Caco-2 (cell line): ENCODE data around the gene TSFM. TPM values are rescaled to one million over a fixed set of nuclear protein-coding genes. Genes with fewer than 3 reads are reported as not detected.
A peak's percentile ranks its signal among the peaks of the same experiment; 100 is the strongest.

Experiments used
- BruUV-seq: library from RNA; stranded (reverse); fragments of 400-500 nt; replicated peaks from 2 replicates; lab custom pipeline; 2021; lab: Mats Ljungman, UMichigan
- CTCF ChIA-PET: fragments of 300-600 bp; sonication (Branson Sonifier 250); formaldehyde crosslinking; loops from one replicate; lab custom pipeline; 2022; ENCODE audit warnings: antibody characterized with exemption; lab: Charles Lee
- POLR2A ChIA-PET: fragments of 300-600 bp; sonication (Branson Sonifier 250); formaldehyde crosslinking; loops from one replicate; lab custom pipeline; 2022; ENCODE audit warnings: antibody characterized with exemption; lab: Charles Lee
- DNase-seq, 2 experiments: peaks; one replicate each; pipeline versions ENCODE4 v3.0.0 to v3.0.0-alpha.2; 2020 to 2022
- H3K27me3 ChIP-seq: replicated peaks from 2 replicates; pipeline ENCODE4 v1.6.0; 2011; ENCODE audit warnings: low read length; ENCODE audit not compliant: control insufficient read depth, insufficient read depth
- H3K36me3 ChIP-seq: 2 replicates; pipeline ENCODE4 v1.5.1; 2011; ENCODE audit warnings: low read length; ENCODE audit not compliant: control insufficient read depth, insufficient read depth
- H3K4me1 ChIP-seq: fragments of 250-450 bp; sonication (Bioruptor Pico); 2 replicates; pipeline ENCODE4 v1.5.1; 2020; ENCODE audit warnings: mild to moderate bottlenecking
- H3K4me3 ChIP-seq: 2 replicates; pipeline ENCODE4 v1.5.1; 2011; ENCODE audit warnings: low read depth, mild to moderate bottlenecking, control low read depth, low read length
- H3K9me3 ChIP-seq: fragments of 250-450 bp; sonication (Bioruptor Pico); 2 replicates; pipeline ENCODE4 v1.5.1; 2020; ENCODE audit warnings: mild to moderate bottlenecking, moderate library complexity
- H3K27ac Mint-ChIP-seq: one replicate; pipeline ENCODE4 v1.8.0; 2022; ENCODE audit warnings: mixed read lengths; ENCODE audit not compliant: unreplicated experiment
- H3K27me3 Mint-ChIP-seq: one replicate; pipeline ENCODE4 v1.8.0; 2022; ENCODE audit warnings: mixed read lengths; ENCODE audit not compliant: insufficient read depth, unreplicated experiment
- H3K36me3 Mint-ChIP-seq: one replicate; pipeline ENCODE4 v1.8.0; 2022; ENCODE audit warnings: mild to moderate bottlenecking, mixed read lengths; ENCODE audit not compliant: insufficient read depth, unreplicated experiment
- H3K4me1 Mint-ChIP-seq: one replicate; pipeline ENCODE4 v1.8.0; 2022; ENCODE audit warnings: low read depth, mixed read lengths; ENCODE audit not compliant: unreplicated experiment
- H3K4me3 Mint-ChIP-seq: one replicate; pipeline ENCODE4 v1.8.0; 2022; ENCODE audit warnings: mild to moderate bottlenecking, moderate library complexity, mixed read lengths; ENCODE audit not compliant: unreplicated experiment
- H3K9me3 Mint-ChIP-seq: one replicate; pipeline ENCODE4 v1.8.0; 2022; ENCODE audit warnings: mixed read lengths; ENCODE audit not compliant: unreplicated experiment
- CTCF ChIP-seq, 2 experiments: fragments of 200-600 bp in 1 of 2; IDR thresholded peaks; 1 replicate in 1 of 2; 2 replicates in 1 of 2; pipeline versions ENCODE4 v1.5.1 to v1.8.0; 2011 to 2022; ENCODE audit warnings: antibody characterized with exemption in 1 of 2, control low read depth in 1 of 2, inconsistent platforms in 1 of 2, low read depth in 1 of 2, low read length in 1 of 2, mild to moderate bottlenecking in 1 of 2, moderate library complexity in 1 of 2; ENCODE audit not compliant: insufficient read depth in 1 of 2, severe bottlenecking in 1 of 2, unreplicated experiment in 1 of 2
- intact Hi-C: fragments of 100-400 bp; cut with micrococcal nuclease; formaldehyde crosslinking; loops from one replicate; pipeline ENCODE4 v1.10.0; 2022; ENCODE audit not compliant: unreplicated experiment
- total RNA-seq: library from RNA; stranded (reverse); gene quantifications from 2 replicates; pipeline ENCODE4 v1.2.3, GENCODE V29; 2022

TSFM gene
- total RNA-seq, 1 experiment from 2014 or later = 57.5 TPM

- Mint-ChIP-seq H3K9me3 (no peaks in the 10 kb centered on the region), H3K4me1 (peaks cover 27% of the 10 kb centered on the region), H3K36me3 (peaks cover 38% of the 10 kb centered on the region), H3K27me3 (no peaks in the 10 kb centered on the region), H3K4me3 (peak within 1 kb of the TSS; percentile 82), H3K27ac (peak within 1 kb of the TSS; percentile 45)
- ChIA-PET CTCF (no interaction called here), POLR2A (no interaction called here)
- DNase-seq = peak; percentile 86 to 88
- peaks cover 16% of the 10 kb centered on the region; the same call in 1 of the 2 replicates for H3K4me1 ChIP-seq
- peaks cover 3% of the 10 kb centered on the region; the same call in 1 of the 2 replicates for H3K36me3 ChIP-seq
- H3K4me3 ChIP-seq = peak within 1 kb of the TSS; percentile 67
- intact Hi-C loops = no loop called here
- no peaks in the 10 kb centered on the region for H3K27me3 ChIP-seq
- TF ChIP-seq CTCF (IDR thresholded peaks at IDR 0.05; ENCODE audit: insufficient read depth in 1 of 2, low read depth in 1 of 2, low read length in 1 of 2, severe bottlenecking in 1 of 2, unreplicated experiment in 1 of 2) = no peak
- BruUV-seq = no TSS peak
- no peaks in the 10 kb centered on the region for H3K9me3 ChIP-seq
These were observed 28.0 kb upstream of the TSFM start, which contains the start of gene MARCHF9 for GRCh38 chr12:57754411-57755193. MARCHF9 (plus strand) TSS chr12:57755103; CDS start chr12:57755529, 426 bp downstream.

GRCh38 chr12:57755194-57755453 lies 27.5 kb upstream of the TSFM start:
- H3K36me3 Mint-ChIP-seq = peaks cover 37% of the 10 kb centered on the region
- Histone ChIP-seq H3K27me3 (no peaks in the 10 kb centered on the region), H3K4me1 (peaks cover 16% of the 10 kb centered on the region; the same call in 1 of the 2 replicates), H3K36me3 (peaks cover 3% of the 10 kb centered on the region; the same call in 1 of the 2 replicates), H3K4me3 (peak overlapping the region; percentile 67), H3K9me3 (no peaks in the 10 kb centered on the region)
- BruUV-seq = no TSS peak
- CTCF ChIA-PET = interaction anchor here (2.0 kb wide), 1 partner anchor 10 kb away, joined by 8 read pairs; no protein-coding TSS in a partner anchor
- no peaks in the 10 kb centered on the region for H3K9me3 Mint-ChIP-seq
- DNase-seq = no peak
- POLR2A ChIA-PET = no interaction called here
- TF ChIP-seq CTCF (IDR thresholded peaks at IDR 0.05; ENCODE audit: insufficient read depth in 1 of 2, low read depth in 1 of 2, low read length in 1 of 2, severe bottlenecking in 1 of 2, unreplicated experiment in 1 of 2) = no peak
- H3K4me3 Mint-ChIP-seq = peak overlapping the region; percentile 82
- peaks cover 27% of the 10 kb centered on the region for H3K4me1 Mint-ChIP-seq
- H3K27me3 Mint-ChIP-seq = no peaks in the 10 kb centered on the region
- no peak overlapping the region for H3K27ac Mint-ChIP-seq
- intact Hi-C loops = no loop called here

- no TSS peak for BruUV-seq
- peaks cover 31% of the 10 kb centered on the region for H3K36me3 Mint-ChIP-seq
- H3K4me1 Mint-ChIP-seq = peaks cover 27% of the 10 kb centered on the region
- Histone ChIP-seq H3K27me3 (no peaks in the 10 kb centered on the region), H3K4me1 (peaks cover 16% of the 10 kb centered on the region; the same call in 1 of the 2 replicates), H3K36me3 (no peaks in the 10 kb centered on the region), H3K9me3 (no peaks in the 10 kb centered on the region), H3K4me3 (peak overlapping the region; percentile 67)
- H3K9me3 Mint-ChIP-seq = no peaks in the 10 kb centered on the region
- H3K27me3 Mint-ChIP-seq = no peaks in the 10 kb centered on the region
- peak overlapping the region; percentile 82 for H3K4me3 Mint-ChIP-seq
- peak; percentile 60 to 64 for DNase-seq
- no peak for TF ChIP-seq CTCF (IDR thresholded peaks at IDR 0.05; ENCODE audit: insufficient read depth in 1 of 2, low read depth in 1 of 2, low read length in 1 of 2, severe bottlenecking in 1 of 2, unreplicated experiment in 1 of 2)
- POLR2A ChIA-PET = interaction anchor here (0.9 kb wide), 1 partner anchor 10 kb away, joined by 3 read pairs; no protein-coding TSS in a partner anchor
- CTCF ChIA-PET = interaction anchor here (0.9 to 2.0 kb wide), 3 partner anchors 8 to 11 kb away, joined by 3 to 8 read pairs (median 8); partner anchors contain the start of gene CYP27B1
- no peak overlapping the region for H3K27ac Mint-ChIP-seq
- intact Hi-C loops = no loop called here
These were observed 26.9 kb upstream of the TSFM start for GRCh38 chr12:57755454-57756372.
